Measurements from ENCODE around the gene SCUBE2.

DNA sequence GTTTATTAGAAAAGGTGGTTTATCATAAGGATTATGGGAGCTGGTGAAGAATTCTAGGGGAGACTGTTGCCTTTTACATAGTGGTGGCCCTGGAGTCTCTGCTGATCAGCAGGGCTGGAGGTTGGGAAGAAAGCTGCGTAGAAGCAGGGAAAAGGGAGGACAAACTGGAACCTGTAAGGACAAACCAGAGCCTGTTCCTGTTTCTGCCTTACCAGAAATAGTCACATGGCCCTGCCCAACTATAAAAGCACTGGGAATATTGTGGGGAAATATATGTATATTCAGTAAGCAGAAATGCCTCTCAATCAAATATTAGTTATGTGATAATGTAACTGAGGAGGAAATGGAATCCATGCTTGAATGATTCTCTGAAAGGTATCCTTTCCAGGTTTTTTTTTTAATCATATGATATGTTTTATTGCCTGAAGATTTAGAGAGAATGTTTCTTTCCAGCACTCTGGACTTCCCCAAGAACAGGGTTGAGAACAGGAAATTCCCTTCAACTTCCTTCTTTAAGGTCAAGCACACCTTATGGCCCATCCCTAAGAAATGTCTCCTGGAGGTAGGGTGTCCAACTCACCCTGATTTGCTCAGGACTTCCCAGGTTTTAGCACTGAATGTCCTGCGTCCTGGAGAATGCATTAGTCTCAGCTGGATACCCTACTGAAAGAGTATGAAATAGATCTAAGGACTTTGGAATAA, 33.9 kb upstream of the SCUBE2 start:
- TF ChIP-seq CTCF (IDR thresholded peaks at IDR 0.05), result no peak
- TF ChIP-seq POLR2A (IDR thresholded peaks at IDR 0.05), result no peak
